Measurements from ENCODE around the gene ATP6V1G3.
"Not testable (repeated sequence)": the region's sequence is repeated elsewhere in the genome, so short reads cannot be mapped to it uniquely, and the experiment has no call there.

The ATP6V1G3 gene

DNA sequence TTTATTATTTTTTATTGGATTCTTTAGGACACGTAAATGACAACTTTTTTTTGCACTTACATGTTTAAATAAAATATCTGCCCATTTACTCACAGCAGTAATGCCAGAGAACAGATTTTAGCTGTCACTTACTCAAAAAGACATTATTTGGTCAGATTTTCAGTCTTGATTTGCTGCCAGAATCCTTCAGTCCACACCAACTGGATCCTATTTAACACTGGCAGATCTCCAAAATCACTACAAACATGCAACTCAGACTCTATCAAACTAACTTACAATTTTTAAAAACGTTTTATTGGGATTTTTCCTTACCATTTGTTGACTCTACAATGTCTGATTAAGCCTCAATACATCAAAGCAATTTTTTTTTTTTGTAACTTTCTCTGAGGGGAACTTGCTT lies 11.1 kb downstream of the ATP6V1G3 start:
- H4K12ac ChIP-seq (ENCODE audit: low read depth, low read length): no peak overlapping the region
- H3K27me3 ChIP-seq (ENCODE audit: insufficient read depth, low read length): no peaks in the 10 kb centered on the region
- H2BK5ac ChIP-seq (ENCODE audit: low read depth, low read length, poor library complexity): no peak overlapping the region
- no peak overlapping the region for H2BK120ac ChIP-seq (ENCODE audit: insufficient read depth, low read length, poor library complexity)
- H3K27ac ChIP-seq (ENCODE audit: low read depth, low read length): no peak overlapping the region
- no CpG with 5 or more reads among the region's 2 CpGs for WGBS (ENCODE audit: extremely low coverage, insufficient coverage, insufficient read length)
- H2AFZ ChIP-seq (ENCODE audit: insufficient read depth, low read length, poor library complexity): no peak overlapping the region
- no peaks in the 10 kb centered on the region for H3K79me2 ChIP-seq (ENCODE audit: control insufficient read depth, insufficient read depth, low read length, poor library complexity)
- no peak overlapping the region for H3K23ac ChIP-seq (ENCODE audit: low read length)
- no peak overlapping the region for H3K9ac ChIP-seq (ENCODE audit: low read length)
- H3K36me3 ChIP-seq (ENCODE audit: control insufficient read depth in 1 of 2, insufficient read depth in 2 of 2, low read length in 2 of 2): no peaks in the 10 kb centered on the region
- no peak overlapping the region for H4K8ac ChIP-seq (ENCODE audit: low read depth, low read length)
- no peaks in the 10 kb centered on the region for H3K4me1 ChIP-seq (ENCODE audit: control insufficient read depth in 1 of 2, insufficient read depth in 2 of 2, low read length in 2 of 2)
- H4K91ac ChIP-seq (ENCODE audit: low read depth, low read length): no peak overlapping the region
- H3K9me3 ChIP-seq (ENCODE audit: insufficient read depth, low read depth, low read length): no peaks in the 10 kb centered on the region
- H3K79me1 ChIP-seq (ENCODE audit: low read length): no peaks in the 10 kb centered on the region
- no peak overlapping the region for H3K4me2 ChIP-seq (ENCODE audit: low read length)
- H3K4me3 ChIP-seq (ENCODE audit: low read depth, low read length): no peak overlapping the region
- H3K4ac ChIP-seq (ENCODE audit: low read depth, low read length): no peak overlapping the region
- no peak for DNase-seq
- H2AK5ac ChIP-seq (ENCODE audit: low read length): no peak overlapping the region
- no peak overlapping the region for H3K18ac ChIP-seq (ENCODE audit: low read length)
- H3K14ac ChIP-seq (ENCODE audit: low read length): no peak overlapping the region
- H2BK12ac ChIP-seq (ENCODE audit: low read length): no peak overlapping the region

DNA sequence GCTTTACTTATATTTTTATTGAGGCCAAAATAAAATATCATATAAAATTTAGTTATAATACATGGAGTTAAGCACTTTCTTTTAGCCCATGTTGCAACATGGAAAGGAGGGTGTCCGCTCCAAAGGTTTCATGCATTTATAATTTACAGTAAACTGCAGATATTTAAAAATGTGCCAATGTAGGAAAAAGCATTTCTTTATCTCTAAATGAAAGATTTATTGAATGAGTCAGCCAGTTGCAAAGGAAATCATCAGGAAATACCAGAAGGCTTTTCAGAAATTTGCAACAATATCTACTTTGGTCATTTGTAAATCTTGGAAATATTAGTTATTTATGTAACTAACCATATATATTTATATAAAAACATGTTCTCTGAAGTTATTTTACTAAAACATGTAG lies 12.1 kb downstream of the ATP6V1G3 start:
- Histone ChIP-seq H3K4ac (ENCODE audit: low read depth, low read length) (no peak overlapping the region), H4K91ac (ENCODE audit: low read depth, low read length) (no peak overlapping the region), H2BK5ac (ENCODE audit: low read depth, low read length, poor library complexity) (no peak overlapping the region), H2AFZ (ENCODE audit: insufficient read depth, low read length, poor library complexity) (no peak overlapping the region), H3K9ac (ENCODE audit: low read length) (no peak overlapping the region), H3K14ac (ENCODE audit: low read length) (no peak overlapping the region), H3K23ac (ENCODE audit: low read length) (no peak overlapping the region), H3K27me3 (ENCODE audit: insufficient read depth, low read length) (no peaks in the 10 kb centered on the region), H2BK120ac (ENCODE audit: insufficient read depth, low read length, poor library complexity) (no peak overlapping the region), H2AK5ac (ENCODE audit: low read length) (no peak overlapping the region), H4K12ac (ENCODE audit: low read depth, low read length) (no peak overlapping the region), H2BK12ac (ENCODE audit: low read length) (no peak overlapping the region), H3K4me2 (ENCODE audit: low read length) (no peak overlapping the region), H4K8ac (ENCODE audit: low read depth, low read length) (no peak overlapping the region), H3K36me3 (ENCODE audit: control insufficient read depth in 1 of 2, insufficient read depth in 2 of 2, low read length in 2 of 2) (no peaks in the 10 kb centered on the region), H3K9me3 (ENCODE audit: insufficient read depth, low read depth, low read length) (no peaks in the 10 kb centered on the region), H3K4me3 (ENCODE audit: low read depth, low read length) (no peak overlapping the region), H3K4me1 (ENCODE audit: control insufficient read depth in 1 of 2, insufficient read depth in 2 of 2, low read length in 2 of 2) (no peaks in the 10 kb centered on the region), H3K79me2 (ENCODE audit: control insufficient read depth, insufficient read depth, low read length, poor library complexity) (no peaks in the 10 kb centered on the region), H3K79me1 (ENCODE audit: low read length) (no peaks in the 10 kb centered on the region), H3K27ac (ENCODE audit: low read depth, low read length) (no peak overlapping the region), H3K18ac (ENCODE audit: low read length) (no peak overlapping the region)
- WGBS (ENCODE audit: extremely low coverage, insufficient coverage, insufficient read length): no CpG with 5 or more reads among the region's 1 CpG
- DNase-seq: no peak

- no peak for DNase-seq
- no peak overlapping the region for H3K9ac ChIP-seq (ENCODE audit: low read length)
- no peak overlapping the region for H4K12ac ChIP-seq (ENCODE audit: low read depth, low read length)
- H3K4ac ChIP-seq (ENCODE audit: low read depth, low read length): no peak overlapping the region
- no peak overlapping the region for H3K18ac ChIP-seq (ENCODE audit: low read length)
- no CpG with 5 or more reads among the region's 2 CpGs for WGBS (ENCODE audit: extremely low coverage, insufficient coverage, insufficient read length)
- no peak overlapping the region for H4K8ac ChIP-seq (ENCODE audit: low read depth, low read length)
- H3K27me3 ChIP-seq (ENCODE audit: insufficient read depth, low read length): no peaks in the 10 kb centered on the region
- no peaks in the 10 kb centered on the region for H3K4me1 ChIP-seq (ENCODE audit: control insufficient read depth in 1 of 2, insufficient read depth in 2 of 2, low read length in 2 of 2)
- H3K23ac ChIP-seq (ENCODE audit: low read length): no peak overlapping the region
- no peak overlapping the region for H3K14ac ChIP-seq (ENCODE audit: low read length)
- H3K4me3 ChIP-seq (ENCODE audit: low read depth, low read length): no peak overlapping the region
- no peaks in the 10 kb centered on the region for H3K79me2 ChIP-seq (ENCODE audit: control insufficient read depth, insufficient read depth, low read length, poor library complexity)
- H2AK5ac ChIP-seq (ENCODE audit: low read length): no peak overlapping the region
- H4K91ac ChIP-seq (ENCODE audit: low read depth, low read length): no peak overlapping the region
- H2BK120ac ChIP-seq (ENCODE audit: insufficient read depth, low read length, poor library complexity): no peak overlapping the region
- H2BK5ac ChIP-seq (ENCODE audit: low read depth, low read length, poor library complexity): no peak overlapping the region
- H2AFZ ChIP-seq (ENCODE audit: insufficient read depth, low read length, poor library complexity): no peak overlapping the region
- no peak overlapping the region for H2BK12ac ChIP-seq (ENCODE audit: low read length)
- no peaks in the 10 kb centered on the region for H3K79me1 ChIP-seq (ENCODE audit: low read length)
- no peaks in the 10 kb centered on the region for H3K9me3 ChIP-seq (ENCODE audit: insufficient read depth, low read depth, low read length)
- H3K36me3 ChIP-seq (ENCODE audit: control insufficient read depth in 1 of 2, insufficient read depth in 2 of 2, low read length in 2 of 2): no peaks in the 10 kb centered on the region
- H3K27ac ChIP-seq (ENCODE audit: low read depth, low read length): no peak overlapping the region
- no peak overlapping the region for H3K4me2 ChIP-seq (ENCODE audit: low read length)
Observed at GRCh38 chr1:198524556-198524955, 15.9 kb downstream of the ATP6V1G3 start.

DNA sequence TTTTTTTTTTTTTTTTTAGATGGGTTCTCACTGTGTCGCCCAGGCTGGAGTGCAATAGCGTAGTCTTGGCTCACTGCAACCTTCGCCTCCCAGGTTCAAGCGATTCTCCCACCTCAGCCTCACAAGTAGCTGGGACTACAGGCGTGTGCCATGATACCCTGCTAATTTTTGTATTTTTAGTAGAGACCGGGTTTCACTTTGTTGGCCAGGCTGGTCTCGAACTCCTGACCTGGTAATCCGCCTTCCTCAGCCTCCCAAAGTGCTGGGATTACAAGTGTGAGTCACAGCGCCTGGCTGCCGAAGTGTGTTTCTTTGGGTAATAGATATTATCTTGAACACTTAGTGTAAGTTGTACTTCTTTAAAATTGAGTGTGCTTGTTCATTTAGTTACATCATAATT lies 16.4 kb downstream of the ATP6V1G3 start:
- H2BK5ac ChIP-seq (ENCODE audit: low read depth, low read length, poor library complexity); H3K14ac ChIP-seq (ENCODE audit: low read length): not testable (repeated sequence)
- no CpG with 5 or more reads among the region's 10 CpGs for WGBS (ENCODE audit: extremely low coverage, insufficient coverage, insufficient read length)

More for the DNA sequence above, 16.4 kb downstream of the ATP6V1G3 start:
- not testable (repeated sequence) for H3K79me2 ChIP-seq (ENCODE audit: control insufficient read depth, insufficient read depth, low read length, poor library complexity); H3K4me1 ChIP-seq (ENCODE audit: control insufficient read depth in 1 of 2, insufficient read depth in 2 of 2, low read length in 2 of 2); H4K91ac ChIP-seq (ENCODE audit: low read depth, low read length); H2AFZ ChIP-seq (ENCODE audit: insufficient read depth, low read length, poor library complexity); H3K4ac ChIP-seq (ENCODE audit: low read depth, low read length); H3K4me3 ChIP-seq (ENCODE audit: low read depth, low read length); H3K4me2 ChIP-seq (ENCODE audit: low read length); H3K9me3 ChIP-seq (ENCODE audit: insufficient read depth, low read depth, low read length); H3K23ac ChIP-seq (ENCODE audit: low read length); H4K8ac ChIP-seq (ENCODE audit: low read depth, low read length); H3K27me3 ChIP-seq (ENCODE audit: insufficient read depth, low read length); H2BK120ac ChIP-seq (ENCODE audit: insufficient read depth, low read length, poor library complexity); H4K12ac ChIP-seq (ENCODE audit: low read depth, low read length); H3K79me1 ChIP-seq (ENCODE audit: low read length); H3K9ac ChIP-seq (ENCODE audit: low read length); H3K18ac ChIP-seq (ENCODE audit: low read length); DNase-seq; H2BK12ac ChIP-seq (ENCODE audit: low read length); H2AK5ac ChIP-seq (ENCODE audit: low read length); H3K27ac ChIP-seq (ENCODE audit: low read depth, low read length); H3K36me3 ChIP-seq (ENCODE audit: control insufficient read depth in 1 of 2, insufficient read depth in 2 of 2, low read length in 2 of 2)

All from trophoblast cell (in vitro differentiated cells and primary cell).